Pancreas (tissue), 10 donors: ENCODE measurements around the gene GRIN3B. TPM values are rescaled to one million over a fixed set of nuclear protein-coding genes. Genes with fewer than 3 reads are reported as not detected.

Source experiments
- ATAC-seq, 4 donors: fragments of 200-7000 bp; cut with Tn5 transposase; one replicate each; pipeline versions ENCODE4 v1.8.0 to v1.9.1; 2020; ENCODE audit warnings: mild to moderate bottlenecking in 4 of 4, moderate library complexity in 4 of 4
- DNase-seq, 6 donors: peaks; one replicate each; pipeline ENCODE4 v3.0.0-alpha.2; 2020
- FAIRE-seq: peaks from 2 replicates; lab custom pipeline; 2012; peaks lifted over from hg19 to GRCh38; lab: Jason Lieb, UNC
- H3K27ac ChIP-seq, 4 donors: fragments of 200-600 bp; sonication (generic); 1 replicate in 3 of 4; 2 replicates in 1 of 4; pipeline versions ENCODE4 v1.5.0 to v1.8.0; 2020
- H3K27me3 ChIP-seq, 4 donors: fragments of 200-600 bp; one replicate each; pipeline ENCODE4 v1.8.0; 2021
- H3K36me3 ChIP-seq, 3 donors: fragments of 200-600 bp; sonication (generic) in 1 of 3; one replicate each; pipeline versions ENCODE4 v1.5.0 to v1.8.0; 2020 to 2021
- H3K4me1 ChIP-seq, 3 donors: fragments of 200-600 bp; one replicate each; pipeline ENCODE4 v1.8.0; 2021
- H3K4me3 ChIP-seq, 4 donors: fragments of 200-600 bp; sonication (generic) in 2 of 4; one replicate each; pipeline versions ENCODE4 v1.5.0 to v1.8.0; 2020 to 2021
- H3K9me3 ChIP-seq, 4 donors: fragments of 200-600 bp; one replicate each; pipeline ENCODE4 v1.8.0; 2021
- CTCF ChIP-seq, 4 donors: fragments of 200-600 bp; sonication (generic) in 3 of 4; IDR thresholded peaks; one replicate each; pipeline versions ENCODE4 v1.5.0 to v1.8.0; 2021; ENCODE audit warnings: antibody characterized with exemption in 4 of 4
- WGBS, 2 donors: extraction: QIAGEN DNeasy Blood & Tissue Kit; methylation state at CpG; one replicate each; pipeline ENCODE4 v1.1.7; 2013; 5-methylcytosine and 5-hydroxymethylcytosine counted together
- intact Hi-C, 3 donors: fragments of 100-400 bp; cut with DNase I; formaldehyde crosslinking; loops; one replicate each; pipeline versions ENCODE4 v1.11.1 to v1.14.2; 2022
- polyA plus RNA-seq, 2 donors: library from polyadenylated mRNA; stranded (reverse); fragments of 200-250 nt; gene quantifications; one replicate each; pipeline ENCODE4 v1.2.3, GENCODE V29; 2013
- total RNA-seq, 6 donors: library from RNA; stranded (reverse); fragmentation: NEBNext Ultra II Directional in 4 of 6; extraction: Animal tissue kit (Norgen Biotek cat#: 25700) in 4 of 6; gene quantifications; one replicate each; pipeline versions ENCODE4 v1.2.1 to v1.2.4, GENCODE V29; 2021 to 2023
- donor health status: healthy with polysubstance abuse.
- donor health status: DM: no; HTN: no; CAD: no; lungs with moderate emphysema.
- donor health status: DM: no; HTN: no; CAD: no.
- donor health status: control.
- donor health status: control.
- donor health status: Bipolar disorder and iron deficiency.
- donor health status: DM: yes; HTN: yes; CAD: no.
- donor health status: DM: no; HTN: no; CAD: no.
- donor health status: DM: no; HTN: no; CAD: no.
- donor health status: DM: yes; HTN: yes; CAD: no.

GRIN3B gene
- total and polyA plus RNA-seq, 8 donors, result 0.08 to 0.09 TPM; not detected in 6

DNA sequence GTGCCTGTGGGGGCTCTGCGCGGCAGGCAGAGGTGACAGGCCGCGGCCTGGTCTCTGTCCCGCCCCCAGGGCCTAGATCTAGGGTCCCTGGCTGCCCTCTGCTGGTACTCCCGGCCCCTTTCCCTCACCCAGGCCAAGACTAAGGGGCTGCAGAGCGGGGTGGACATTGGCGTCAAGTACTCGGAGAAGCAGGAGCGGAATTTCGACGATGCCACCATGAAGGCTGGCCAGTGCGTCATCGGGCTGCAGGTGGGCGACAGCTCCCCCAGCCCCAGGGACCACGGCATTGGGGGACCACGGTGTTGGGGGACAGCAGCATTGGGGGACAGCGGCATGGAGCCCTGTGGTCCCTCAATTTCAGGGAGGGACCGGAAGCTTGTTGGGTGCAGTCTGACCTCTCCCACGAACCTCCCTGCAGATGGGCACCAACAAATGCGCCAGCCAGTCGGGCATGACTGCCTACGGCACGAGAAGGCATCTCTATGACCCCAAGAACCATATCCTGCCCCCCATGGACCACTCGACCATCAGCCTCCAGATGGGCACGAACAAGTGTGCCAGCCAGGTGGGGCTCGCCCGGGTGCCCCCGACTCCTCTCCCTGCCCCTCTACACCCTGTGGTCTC lies 35.9 kb downstream of the GRIN3B start:
- no peak for TF ChIP-seq CTCF (IDR thresholded peaks at IDR 0.05)
- 91 to 93% methylated on average over 29 of the region's 29 CpGs for WGBS, 2 donors
- intact Hi-C loops, result no loop called here
- H3K9me3 ChIP-seq, result no peaks in the 10 kb centered on the region
- H3K4me1 ChIP-seq, result peaks cover 0 to under 1% (median 0%) of the 10 kb centered on the region in 3 donors
- FAIRE-seq, result no peak
- no peaks in the 10 kb centered on the region for H3K27me3 ChIP-seq
- peak in 1 of 6 donors; percentile 71 for DNase-seq
- no peak overlapping the region for H3K27ac ChIP-seq
- H3K36me3 ChIP-seq, result peaks cover 0 to 13% (median 0%) of the 10 kb centered on the region in 3 donors
- no peak overlapping the region for H3K4me3 ChIP-seq
- no peak for ATAC-seq

GRCh38 chr19:1037621-1038064 lies 37.4 kb downstream of the GRIN3B start:
- DNase-seq (peak in 2 of 6 donors; percentile 58 to 62), FAIRE-seq (no peak), ATAC-seq (no peak)
- Histone ChIP-seq H3K27me3 (no peaks in the 10 kb centered on the region), H3K36me3 (peaks cover 0 to 6% (median 0%) of the 10 kb centered on the region in 3 donors), H3K9me3 (no peaks in the 10 kb centered on the region), H3K27ac (peak overlapping the region in 1 of 4 donors; percentile 37), H3K4me1 (peaks cover 0 to 10% (median 0%) of the 10 kb centered on the region in 3 donors), H3K4me3 (no peak overlapping the region)
- WGBS, 2 donors, result 81 to 88% methylated on average over 22 of the region's 22 CpGs
- intact Hi-C loops, result no loop called here
- no peak for TF ChIP-seq CTCF (IDR thresholded peaks at IDR 0.05)

GRCh38 chr19:1038978-1039645 lies 38.9 kb downstream of the GRIN3B start:
- Histone ChIP-seq H3K9me3 (no peaks in the 10 kb centered on the region), H3K27me3 (no peaks in the 10 kb centered on the region), H3K4me1 (peaks cover 0 to 10% (median 0%) of the 10 kb centered on the region in 3 donors), H3K36me3 (no peaks in the 10 kb centered on the region), H3K27ac (no peak overlapping the region), H3K4me3 (peak overlapping the region in 1 of 4 donors; percentile 55)
- no peak for ATAC-seq
- 65 to 66% methylated on average over 22 of the region's 22 CpGs for WGBS, 2 donors
- intact Hi-C loops, result no loop called here
- TF ChIP-seq CTCF (IDR thresholded peaks at IDR 0.05), result no peak
- peak in 1 of 6 donors; percentile 28 for DNase-seq
- FAIRE-seq, result no peak

- intact Hi-C loops, result no loop called here
Measured at GRCh38 chr19:1039646-1040475, 39.6 kb downstream of the GRIN3B start, which contains the start of gene ABCA7. TSS of gene ABCA7 (plus strand) at chr19:1040107. CDS start at chr19:1041362, 1,255 bp downstream.

More at GRCh38 chr19:1039646-1040475, 39.6 kb downstream of the GRIN3B start, which contains the start of gene ABCA7:
- peak within 1 kb of the TSS; percentile 18 to 55 (median 33) for H3K4me3 ChIP-seq
- no peaks in the 10 kb centered on the region for H3K9me3 ChIP-seq
- H3K4me1 ChIP-seq, result peaks cover 0 to 10% (median 0%) of the 10 kb centered on the region in 3 donors
- H3K27me3 ChIP-seq, result no peaks in the 10 kb centered on the region
- no peak for TF ChIP-seq CTCF (IDR thresholded peaks at IDR 0.05)
- ATAC-seq (peak; percentile 91 to 94 (median 93)), DNase-seq (peak; percentile 99 to 100 (median 100)), FAIRE-seq (no peak)
- 2% methylated on average over 53 to 56 of the region's 56 CpGs for WGBS, 2 donors
- no peaks in the 10 kb centered on the region for H3K36me3 ChIP-seq
- peak within 1 kb of the TSS in 3 of 4 donors; percentile 8 to 43 (median 35) for H3K27ac ChIP-seq
